Smooth muscle cell (in vitro differentiated cells): ENCODE data around the gene ADM2. TPM values are rescaled to one million over a fixed set of nuclear protein-coding genes. Genes with fewer than 3 reads are reported as not detected.

Source experiments
- DNase-seq: peaks from one replicate; lab custom pipeline; 2025; ENCODE audit not compliant: unreplicated experiment; lab: John Stamatoyannopoulos, UW
- H2AFZ ChIP-seq: fragments of 200-600 bp; sonication (generic); 2 replicates; pipeline ENCODE4 v1.6.0; 2016; ENCODE audit warnings: antibody characterized with exemption, low read depth, mild to moderate bottlenecking
- H3F3A ChIP-seq: fragments of 200-600 bp; sonication (generic); 2 replicates; pipeline ENCODE4 v1.6.0; 2017; ENCODE audit warnings: antibody characterized with exemption, low read depth
- H3K27ac ChIP-seq: fragments of 200-600 bp; sonication (generic); 2 replicates; pipeline ENCODE4 v1.5.1; 2016; ENCODE audit warnings: low read depth, mild to moderate bottlenecking
- H3K27me3 ChIP-seq: fragments of 200-600 bp; sonication (generic); 2 replicates; pipeline ENCODE4 v1.6.1; 2016; ENCODE audit warnings: low read depth, mild to moderate bottlenecking
- H3K36me3 ChIP-seq: fragments of 200-600 bp; sonication (generic); 2 replicates; pipeline ENCODE4 v1.5.1; 2016; ENCODE audit warnings: low read depth
- H3K4me1 ChIP-seq: fragments of 200-600 bp; sonication (generic); 2 replicates; pipeline ENCODE4 v1.5.1; 2016; ENCODE audit warnings: low read depth
- H3K4me2 ChIP-seq: fragments of 200-600 bp; sonication (generic); 2 replicates; pipeline ENCODE4 v1.6.0; 2016; ENCODE audit warnings: mild to moderate bottlenecking
- H3K4me3 ChIP-seq: fragments of 200-600 bp; sonication (generic); 2 replicates; pipeline ENCODE4 v1.5.1; 2016; ENCODE audit warnings: mild to moderate bottlenecking
- H3K79me2 ChIP-seq: fragments of 200-600 bp; sonication (generic); 2 replicates; pipeline ENCODE4 v1.6.0; 2016; ENCODE audit warnings: low read depth, mild to moderate bottlenecking
- H3K9ac ChIP-seq: fragments of 200-600 bp; sonication (generic); 2 replicates; pipeline ENCODE4 v1.6.0; 2016; ENCODE audit warnings: low read depth
- H3K9me3 ChIP-seq: fragments of 200-600 bp; sonication (generic); replicated peaks from 2 replicates; pipeline ENCODE4 v1.5.1; 2016; ENCODE audit warnings: low read depth
- H4K20me1 ChIP-seq: fragments of 200-600 bp; sonication (generic); 2 replicates; pipeline ENCODE4 v1.6.0; 2016; ENCODE audit warnings: low read depth
- whole genome bisulfite sequencing: methylation state at CpG from one replicate; pipeline ENCODE4 v1.1.7; 2016; ENCODE audit warnings: low lambda C conversion rate; 5-methylcytosine and 5-hydroxymethylcytosine counted together
- polyA plus RNA-seq: library from polyadenylated mRNA; unstranded; fragments of >200 nt; fragmentation: Nextera tagmentation; extraction: Ambion mirVana; gene quantifications from 2 replicates; pipeline ENCODE4 v1.2.1, GENCODE V29; 2016
- total RNA-seq: library from RNA; depleted of rRNA; stranded (reverse); fragments of >200 nt; gene quantifications from 2 replicates; pipeline ENCODE4 v1.2.3, GENCODE V29; 2014
- TF ChIP-seq, protein P1 (sequence below): fragments of 200-600 bp; sonication (generic); IDR thresholded peaks from 2 replicates; pipeline ENCODE4 v1.5.1; 2017; ENCODE audit warnings: borderline replicate concordance, mild to moderate bottlenecking, antibody characterized with exemption; ENCODE audit not compliant: insufficient read depth, poor library complexity, severe bottlenecking

ADM2 gene
- total and polyA plus RNA-seq, 2 experiments from 2014 or later, result 4.1 to 15.8 TPM

DNA sequence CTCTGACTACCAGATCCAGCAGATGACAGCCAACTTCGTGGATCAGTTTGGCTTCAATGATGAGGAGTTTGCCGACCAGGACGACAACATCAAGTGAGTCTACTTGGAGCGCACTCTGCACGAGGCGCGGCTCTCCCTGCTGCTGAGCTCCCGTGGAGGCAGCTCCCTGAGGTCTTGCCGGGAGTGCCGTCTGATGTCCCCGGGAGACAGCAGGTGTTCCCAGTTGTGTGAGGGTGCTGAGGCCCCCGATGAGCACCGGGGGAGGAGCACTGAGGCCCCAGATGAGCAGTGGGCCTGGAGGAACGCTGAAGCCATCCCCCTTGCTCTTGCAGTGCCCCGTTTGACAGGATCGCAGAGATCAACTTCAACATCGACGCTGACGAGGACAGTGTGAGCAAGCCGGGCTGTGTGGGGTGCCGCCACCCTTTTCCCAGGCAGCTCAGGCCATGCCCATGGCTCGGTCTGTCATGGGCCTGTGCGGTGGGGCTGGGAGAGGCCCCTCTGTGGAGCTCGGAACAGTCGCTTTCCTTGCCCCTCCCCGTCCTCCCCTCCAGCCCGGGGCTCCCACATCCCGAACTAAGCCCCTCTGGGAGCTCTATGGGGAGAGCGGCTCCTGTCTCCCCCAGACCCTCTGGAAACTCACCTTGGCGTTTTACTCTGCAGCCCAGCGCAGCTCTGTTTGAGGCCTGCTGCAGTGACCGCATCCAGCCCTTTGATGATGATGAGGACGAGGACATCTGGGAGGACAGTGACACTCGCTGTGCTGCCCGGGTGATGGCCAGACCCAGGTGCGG lies 43.6 kb upstream of the ADM2 start:
- H3K4me1 ChIP-seq, result no peaks in the 10 kb centered on the region
- H3K27me3 ChIP-seq, result no peaks in the 10 kb centered on the region
- no peaks in the 10 kb centered on the region for H4K20me1 ChIP-seq
- no peaks in the 10 kb centered on the region for H3K36me3 ChIP-seq
- H3K4me3 ChIP-seq, result no peak overlapping the region
- no peaks in the 10 kb centered on the region for H3K9me3 ChIP-seq
- H3F3A ChIP-seq, result no peaks in the 10 kb centered on the region
- H3K4me2 ChIP-seq, result no peak overlapping the region
- no peaks in the 10 kb centered on the region for H3K79me2 ChIP-seq
- no peak overlapping the region for H2AFZ ChIP-seq
- 93% methylated on average over 35 of the region's 36 CpGs for WGBS
- H3K9ac ChIP-seq, result no peak overlapping the region
- TF ChIP-seq, protein P1, sequence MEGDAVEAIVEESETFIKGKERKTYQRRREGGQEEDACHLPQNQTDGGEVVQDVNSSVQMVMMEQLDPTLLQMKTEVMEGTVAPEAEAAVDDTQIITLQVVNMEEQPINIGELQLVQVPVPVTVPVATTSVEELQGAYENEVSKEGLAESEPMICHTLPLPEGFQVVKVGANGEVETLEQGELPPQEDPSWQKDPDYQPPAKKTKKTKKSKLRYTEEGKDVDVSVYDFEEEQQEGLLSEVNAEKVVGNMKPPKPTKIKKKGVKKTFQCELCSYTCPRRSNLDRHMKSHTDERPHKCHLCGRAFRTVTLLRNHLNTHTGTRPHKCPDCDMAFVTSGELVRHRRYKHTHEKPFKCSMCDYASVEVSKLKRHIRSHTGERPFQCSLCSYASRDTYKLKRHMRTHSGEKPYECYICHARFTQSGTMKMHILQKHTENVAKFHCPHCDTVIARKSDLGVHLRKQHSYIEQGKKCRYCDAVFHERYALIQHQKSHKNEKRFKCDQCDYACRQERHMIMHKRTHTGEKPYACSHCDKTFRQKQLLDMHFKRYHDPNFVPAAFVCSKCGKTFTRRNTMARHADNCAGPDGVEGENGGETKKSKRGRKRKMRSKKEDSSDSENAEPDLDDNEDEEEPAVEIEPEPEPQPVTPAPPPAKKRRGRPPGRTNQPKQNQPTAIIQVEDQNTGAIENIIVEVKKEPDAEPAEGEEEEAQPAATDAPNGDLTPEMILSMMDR, result no peak
- DNase-seq, result no peak
- no peak overlapping the region for H3K27ac ChIP-seq

DNA sequence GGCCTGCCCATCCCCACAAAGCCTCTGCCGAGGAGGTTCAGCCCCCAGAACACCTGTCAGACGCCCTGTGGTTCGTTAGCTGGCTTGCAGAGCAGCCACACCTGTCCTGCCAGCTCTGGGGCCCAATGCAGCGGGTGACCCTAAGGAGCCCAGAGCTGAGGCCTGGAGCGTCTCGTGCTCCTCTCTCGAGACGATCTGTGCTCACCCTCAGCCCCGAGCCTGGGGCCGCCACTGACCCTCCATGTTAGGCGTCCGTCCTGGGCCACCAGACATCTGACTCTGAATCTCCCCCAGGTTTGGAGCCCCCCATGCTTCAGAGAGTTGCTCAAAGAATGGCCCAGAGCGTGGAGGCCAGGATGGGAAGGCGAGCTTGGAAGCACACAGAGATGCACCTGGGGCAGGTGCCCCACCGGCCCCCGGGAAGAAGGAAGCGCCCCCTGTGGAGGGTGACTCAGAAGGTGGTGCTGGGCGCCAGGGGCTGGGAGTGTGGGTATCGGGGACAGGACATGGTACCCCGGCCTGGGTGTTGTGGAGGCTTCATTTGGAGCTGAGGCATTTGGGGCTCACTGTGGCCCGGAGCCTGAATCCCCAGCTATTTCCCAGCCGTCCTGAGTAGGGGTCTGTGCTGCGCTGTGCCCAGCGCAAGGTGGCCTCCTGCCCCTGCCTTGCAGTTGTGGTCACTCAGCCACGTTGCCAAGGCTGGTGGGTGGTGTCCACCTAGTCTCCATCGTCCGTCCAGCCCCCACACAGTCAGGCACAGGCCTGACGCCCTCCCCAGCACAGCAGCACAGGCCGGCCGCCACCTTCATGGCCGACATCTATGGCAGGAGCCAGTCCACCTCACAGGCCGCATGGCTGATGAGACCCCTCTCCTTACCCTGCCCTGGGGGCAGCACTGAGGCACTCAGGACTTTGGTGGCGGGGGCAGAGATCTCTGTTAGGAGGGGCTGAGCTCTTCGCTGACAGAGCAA lies 42.8 kb upstream of the ADM2 start:
- H4K20me1 ChIP-seq, result peaks cover 4% of the 10 kb centered on the region
- no peaks in the 10 kb centered on the region for H3F3A ChIP-seq
- no peaks in the 10 kb centered on the region for H3K9me3 ChIP-seq
- H2AFZ ChIP-seq, result no peak overlapping the region
- no peaks in the 10 kb centered on the region for H3K79me2 ChIP-seq
- no peak for DNase-seq
- H3K4me1 ChIP-seq, result no peaks in the 10 kb centered on the region
- H3K27ac ChIP-seq, result no peak overlapping the region
- TF ChIP-seq, protein P1, result no peak
- no peak overlapping the region for H3K9ac ChIP-seq
- H3K4me2 ChIP-seq, result no peak overlapping the region
- WGBS, result 96% methylated on average over 34 of the region's 34 CpGs
- H3K36me3 ChIP-seq, result no peaks in the 10 kb centered on the region
- no peaks in the 10 kb centered on the region for H3K27me3 ChIP-seq
- no peak overlapping the region for H3K4me3 ChIP-seq

DNA sequence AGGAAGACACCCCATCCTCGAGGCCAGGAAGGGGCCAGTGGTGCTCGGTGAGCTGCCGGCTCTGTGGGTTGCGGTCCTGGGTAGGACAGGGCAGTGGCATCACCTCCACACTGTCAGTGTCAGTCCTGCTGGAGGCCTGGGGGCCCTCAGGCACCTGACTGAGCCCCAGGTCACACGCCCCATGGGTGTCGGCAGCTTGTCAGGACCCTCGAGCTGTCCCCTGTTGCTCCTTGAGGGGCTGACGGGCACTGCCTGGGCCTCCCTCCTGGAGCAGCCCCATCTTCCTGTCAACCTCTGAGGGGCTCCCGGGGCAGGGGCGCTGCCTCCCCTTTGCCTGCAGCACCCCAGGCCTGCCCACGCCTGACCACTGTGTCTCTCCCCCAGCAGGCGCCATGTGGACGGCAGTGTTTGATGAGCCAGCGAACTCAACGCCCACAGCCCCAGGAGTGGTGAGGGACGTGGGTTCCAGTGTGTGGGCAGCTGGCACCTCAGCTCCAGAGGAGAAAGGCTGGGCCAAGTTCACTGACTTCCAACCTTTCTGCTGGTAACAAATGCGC lies 42.0 kb upstream of the ADM2 start:
- TF ChIP-seq, protein P1, result no peak
- no peak for DNase-seq
- no peaks in the 10 kb centered on the region for H3K4me1 ChIP-seq

More for the DNA sequence above, 42.0 kb upstream of the ADM2 start:
- Histone ChIP-seq H3K36me3 (no peaks in the 10 kb centered on the region), H3K4me3 (no peak overlapping the region), H3K9ac (no peak overlapping the region), H3K4me2 (no peak overlapping the region), H3K27ac (no peak overlapping the region), H3K79me2 (no peaks in the 10 kb centered on the region), H3K27me3 (no peaks in the 10 kb centered on the region), H4K20me1 (peaks cover 4% of the 10 kb centered on the region), H2AFZ (no peak overlapping the region), H3F3A (no peaks in the 10 kb centered on the region), H3K9me3 (no peaks in the 10 kb centered on the region)
- WGBS, result 94% methylated on average over 17 of the region's 17 CpGs
